ENCODE measurements around the gene RPH3AL.
A peak's percentile ranks its signal among the peaks of the same experiment; 100 is the strongest.
"Not testable (repeated sequence)": the region's sequence is repeated elsewhere in the genome, so short reads cannot be mapped to it uniquely, and the experiment has no call there.

The RPH3AL gene

DNA sequence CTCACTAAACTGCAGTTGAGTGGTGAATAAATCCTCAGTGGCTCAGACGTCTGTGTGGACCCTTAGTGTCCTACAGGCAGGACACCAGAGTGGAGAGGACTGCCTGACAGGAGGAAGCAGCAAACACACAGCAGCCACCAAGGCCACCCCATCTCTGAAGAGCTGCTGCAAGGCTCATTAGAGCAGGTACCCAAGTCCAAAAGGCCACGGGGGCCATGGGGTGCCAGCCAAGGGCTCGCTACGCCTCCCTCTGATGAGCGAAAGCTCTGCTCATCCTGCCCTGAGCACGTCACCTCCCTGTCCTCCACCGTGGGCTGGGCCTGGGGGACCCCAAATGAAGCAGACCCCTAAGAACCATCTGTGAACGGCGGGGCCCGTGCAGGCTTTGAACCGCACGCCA lies 101.1 kb downstream of the RPH3AL start:
- Histone ChIP-seq H3K27me3 (ENCODE audit: low read depth) (no peaks in the 10 kb centered on the region), H3K9me3 (no peaks in the 10 kb centered on the region), H3K4me1 (no peaks in the 10 kb centered on the region), H3K4me3 (no peak overlapping the region), H3K36me3 (replicated peaks) (no peaks in the 10 kb centered on the region)
- DNase-seq (ENCODE audit: low spot score in 2 of 2) = peak in 1 of 2 experiments; percentile 3
- in situ Hi-C loops (cut with MboI; ENCODE audit: low sequenced_read_pairs) = no loop called here

DNA sequence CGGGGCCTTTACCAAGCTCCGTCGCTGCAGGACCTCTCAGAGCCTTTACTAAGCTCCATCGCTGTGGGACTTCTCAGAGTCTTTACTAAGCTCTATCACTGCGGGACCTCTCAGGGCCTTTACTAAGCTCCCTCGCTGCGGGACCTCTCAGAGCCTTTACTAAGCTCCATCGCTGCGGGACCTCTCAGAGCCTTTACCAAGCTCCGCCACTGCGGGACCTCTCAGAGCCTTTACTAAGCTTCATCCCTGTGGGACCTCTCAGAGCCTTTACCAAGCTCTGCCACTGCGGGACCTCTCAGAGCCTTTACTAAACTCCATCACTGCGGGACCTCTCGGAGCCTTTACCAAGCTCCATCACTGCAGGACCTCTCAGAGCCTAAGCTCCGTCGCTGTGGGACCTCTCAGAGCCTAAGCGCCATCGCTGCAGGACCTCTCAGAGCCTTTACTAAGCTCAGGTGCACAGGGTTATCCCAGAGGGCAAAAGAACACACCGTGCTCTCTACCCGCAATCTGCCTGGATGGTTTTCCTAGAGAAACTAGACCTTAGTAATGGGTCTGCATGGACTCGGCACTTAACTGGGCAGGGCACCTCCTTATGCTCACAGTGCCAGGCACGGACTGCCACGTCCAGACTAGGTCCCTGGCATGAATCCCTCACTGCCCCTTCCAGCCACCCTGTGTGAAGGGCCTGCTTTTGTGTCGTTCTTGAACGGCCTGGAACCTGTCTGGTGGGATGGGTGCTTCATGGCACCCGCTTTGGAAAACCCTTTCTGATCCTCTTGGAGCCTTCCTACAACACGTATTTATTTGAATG lies 101.9 kb downstream of the RPH3AL start:
- in situ Hi-C loops (cut with MboI; ENCODE audit: low sequenced_read_pairs) = no loop called here
- no peak for DNase-seq (ENCODE audit: low spot score in 2 of 2)
- no peaks in the 10 kb centered on the region for H3K36me3 ChIP-seq (replicated peaks)
- H3K4me3 ChIP-seq = no peak overlapping the region
- no peaks in the 10 kb centered on the region for H3K9me3 ChIP-seq
- no peaks in the 10 kb centered on the region for H3K4me1 ChIP-seq
- no peaks in the 10 kb centered on the region for H3K27me3 ChIP-seq (ENCODE audit: low read depth)

GRCh38 chr17:249236-249993 lies 103.2 kb downstream of the RPH3AL start:
- in situ Hi-C loops (cut with MboI; ENCODE audit: low sequenced_read_pairs) = no loop called here

GRCh38 chr17:248337-249235 lies 104.0 kb downstream of the RPH3AL start:
- Histone ChIP-seq H3K4me3 (no peak overlapping the region), H3K27me3 (ENCODE audit: low read depth) (no peaks in the 10 kb centered on the region), H3K9me3 (no peaks in the 10 kb centered on the region), H3K36me3 (replicated peaks) (no peaks in the 10 kb centered on the region), H3K4me1 (no peaks in the 10 kb centered on the region)
- DNase-seq (ENCODE audit: low spot score in 2 of 2) = peak in 1 of 2 experiments; percentile 3
- in situ Hi-C loops (cut with MboI; ENCODE audit: low sequenced_read_pairs) = no loop called here

More at GRCh38 chr17:249236-249993, 103.2 kb downstream of the RPH3AL start:
- Histone ChIP-seq H3K36me3 (replicated peaks) (no peaks in the 10 kb centered on the region), H3K27me3 (ENCODE audit: low read depth) (no peaks in the 10 kb centered on the region), H3K4me1 (no peaks in the 10 kb centered on the region), H3K9me3 (no peaks in the 10 kb centered on the region), H3K4me3 (no peak overlapping the region)
- DNase-seq (ENCODE audit: low spot score in 2 of 2) = peak in 1 of 2 experiments; percentile 4

DNA sequence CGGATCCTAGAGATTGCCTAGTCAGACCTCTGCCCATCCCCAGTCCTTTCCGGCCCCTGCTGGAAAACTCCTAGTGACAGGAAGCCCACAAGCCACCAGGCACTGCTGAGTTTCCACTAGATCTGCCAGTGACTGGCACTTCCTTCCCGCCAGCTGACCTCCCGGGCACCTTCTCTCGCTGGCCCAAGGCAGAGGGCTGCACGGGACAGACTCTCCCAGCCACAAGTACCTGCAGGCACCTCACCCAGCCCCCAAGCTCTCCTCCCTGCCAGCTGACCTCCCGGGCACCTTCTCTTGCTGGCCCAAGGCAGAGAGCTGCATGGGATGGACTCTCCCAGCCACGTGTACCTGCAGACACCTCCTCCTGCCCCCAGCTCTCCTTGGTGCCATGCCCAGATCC lies 104.8 kb downstream of the RPH3AL start:
- Histone ChIP-seq H3K9me3 (no peaks in the 10 kb centered on the region), H3K4me1 (no peaks in the 10 kb centered on the region), H3K27me3 (ENCODE audit: low read depth) (no peaks in the 10 kb centered on the region), H3K36me3 (replicated peaks) (no peaks in the 10 kb centered on the region), H3K4me3 (no peak overlapping the region)
- in situ Hi-C loops (cut with MboI; ENCODE audit: low sequenced_read_pairs) = no loop called here
- DNase-seq (ENCODE audit: low spot score in 2 of 2) = no peak

DNA sequence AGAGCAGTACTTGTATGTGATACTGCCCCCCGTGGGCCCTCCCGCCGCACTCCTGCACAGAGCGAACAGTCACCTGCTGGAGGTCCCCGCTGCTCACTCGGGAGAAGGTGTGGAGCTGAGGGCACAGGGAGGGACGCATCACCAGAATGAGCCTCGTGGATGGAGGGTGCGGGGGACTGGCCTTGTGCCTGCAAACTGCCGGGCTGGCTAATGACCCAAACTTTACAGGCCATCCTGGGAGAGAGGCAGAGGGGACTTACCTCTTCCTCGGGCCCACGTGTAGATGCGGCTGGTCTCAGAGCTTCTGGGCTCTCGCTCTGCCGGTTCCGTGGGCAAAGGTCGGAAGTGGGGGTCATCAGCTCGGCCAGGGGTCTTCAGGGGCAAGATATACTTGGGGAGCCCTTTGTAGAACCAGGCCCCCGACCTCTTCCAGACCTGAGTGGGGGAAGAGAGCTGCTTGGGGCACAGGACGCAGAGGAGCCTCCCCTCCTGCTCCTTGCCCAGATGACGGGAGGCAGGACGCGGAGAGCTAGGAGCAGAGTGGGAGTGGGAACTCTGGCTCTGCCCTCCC lies 105.7 kb downstream of the RPH3AL start:
- H3K4me3 ChIP-seq = no peak overlapping the region
- no peaks in the 10 kb centered on the region for H3K27me3 ChIP-seq (ENCODE audit: low read depth)
- in situ Hi-C loops (cut with MboI; ENCODE audit: low sequenced_read_pairs) = no loop called here
- no peaks in the 10 kb centered on the region for H3K9me3 ChIP-seq
- DNase-seq (ENCODE audit: low spot score in 2 of 2) = no peak
- no peaks in the 10 kb centered on the region for H3K36me3 ChIP-seq (replicated peaks)
- no peaks in the 10 kb centered on the region for H3K4me1 ChIP-seq

GRCh38 chr17:246226-246625 lies 106.4 kb downstream of the RPH3AL start:
- no peaks in the 10 kb centered on the region for H3K9me3 ChIP-seq
- in situ Hi-C loops (cut with MboI; ENCODE audit: low sequenced_read_pairs) = no loop called here

DNA sequence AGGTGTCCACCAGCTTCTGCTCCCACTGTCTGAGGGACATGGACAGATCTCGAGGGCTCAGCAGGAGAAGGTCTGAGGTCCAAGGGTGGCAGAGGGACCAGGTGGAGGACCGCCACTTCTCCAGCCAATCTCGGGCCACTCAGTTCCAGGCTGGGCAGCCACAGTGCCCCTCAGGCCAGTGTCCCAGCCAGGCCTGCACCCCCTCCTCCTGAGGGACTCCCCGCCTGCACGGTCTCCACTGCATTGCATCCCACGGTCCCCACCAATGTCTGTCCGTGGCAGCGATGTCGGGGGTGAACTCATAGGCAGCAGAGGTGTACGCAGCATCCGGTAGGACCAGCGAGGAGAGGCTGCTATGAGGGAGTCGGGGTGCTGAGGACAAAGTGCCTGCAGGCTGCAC lies 107.0 kb downstream of the RPH3AL start:
- Histone ChIP-seq H3K9me3 (no peaks in the 10 kb centered on the region), H3K4me1 (no peaks in the 10 kb centered on the region), H3K4me3 (no peak overlapping the region), H3K36me3 (replicated peaks) (no peaks in the 10 kb centered on the region), H3K27me3 (ENCODE audit: low read depth) (no peaks in the 10 kb centered on the region)
- in situ Hi-C loops (cut with MboI; ENCODE audit: low sequenced_read_pairs) = no loop called here
- DNase-seq (ENCODE audit: low spot score in 2 of 2) = no peak

More at GRCh38 chr17:246226-246625, 106.4 kb downstream of the RPH3AL start:
- Histone ChIP-seq H3K36me3 (replicated peaks) (no peaks in the 10 kb centered on the region), H3K4me1 (no peaks in the 10 kb centered on the region), H3K27me3 (ENCODE audit: low read depth) (no peaks in the 10 kb centered on the region), H3K4me3 (no peak overlapping the region)
- DNase-seq (ENCODE audit: low spot score in 2 of 2) = no peak

DNA sequence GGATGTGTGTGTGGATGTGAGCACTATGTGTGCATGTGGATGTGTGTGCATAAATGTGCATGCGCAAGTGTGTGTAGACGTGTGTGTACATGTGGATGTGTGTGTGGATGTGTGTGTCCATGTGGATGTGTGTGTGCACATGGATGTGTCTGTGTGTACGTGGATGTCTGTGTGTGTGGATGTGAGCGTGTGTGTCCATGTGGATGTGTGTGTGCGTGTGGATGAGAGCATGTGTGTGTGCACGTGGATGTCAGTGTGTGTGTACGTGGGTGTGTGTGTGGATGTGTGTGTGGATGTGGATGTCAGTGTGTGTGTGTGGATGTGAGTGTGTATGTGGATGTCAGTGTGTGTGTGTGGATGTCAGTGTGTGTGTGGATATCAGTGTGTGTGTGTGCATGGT lies 107.6 kb downstream of the RPH3AL start:
- Histone ChIP-seq H3K4me1 (no peaks in the 10 kb centered on the region), H3K9me3 (no peaks in the 10 kb centered on the region), H3K27me3 (ENCODE audit: low read depth) (no peaks in the 10 kb centered on the region), H3K36me3 (replicated peaks) (no peaks in the 10 kb centered on the region), H3K4me3 (no peak overlapping the region)
- in situ Hi-C loops (cut with MboI; ENCODE audit: low sequenced_read_pairs) = no loop called here
- DNase-seq (ENCODE audit: low spot score in 2 of 2) = no peak

DNA sequence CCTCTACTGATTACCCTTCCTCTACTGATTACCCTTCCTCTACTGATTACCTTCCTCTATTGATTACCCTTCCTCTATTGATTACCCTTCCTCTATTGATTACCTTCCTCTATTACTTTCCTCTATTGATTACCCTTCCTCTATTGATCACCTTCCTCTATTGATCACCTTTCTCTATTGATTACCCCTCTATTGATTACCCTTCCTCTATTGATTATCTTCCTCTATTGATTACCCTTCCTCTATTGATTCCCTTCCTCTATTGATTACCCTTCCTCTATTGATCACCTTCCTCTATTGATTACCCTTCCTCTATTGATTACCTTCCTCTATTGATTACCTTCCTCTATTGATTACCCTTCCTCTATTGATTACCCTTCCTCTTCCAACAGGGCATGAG lies 108.7 kb downstream of the RPH3AL start:
- in situ Hi-C loops (cut with MboI; ENCODE audit: low sequenced_read_pairs); H3K4me1 ChIP-seq; DNase-seq (ENCODE audit: low spot score in 2 of 2); H3K27me3 ChIP-seq (ENCODE audit: low read depth); H3K36me3 ChIP-seq (replicated peaks); H3K4me3 ChIP-seq; H3K9me3 ChIP-seq: not testable (repeated sequence)

DNA sequence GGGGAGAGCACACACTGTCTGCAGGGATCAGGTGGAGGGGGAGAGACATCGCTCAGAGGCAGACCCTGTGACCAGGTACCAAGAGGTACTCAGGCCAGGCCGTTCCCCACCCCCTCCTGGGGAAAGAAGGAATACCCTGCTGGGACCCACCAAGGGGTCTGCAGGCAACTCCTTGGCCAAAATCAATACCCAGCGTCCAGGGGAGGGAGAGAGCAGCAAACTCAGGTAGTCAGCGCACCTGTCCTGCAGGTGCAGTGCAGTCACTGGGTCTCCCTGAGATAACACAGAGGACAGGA lies 113.7 kb downstream of the RPH3AL start:
- H3K9me3 ChIP-seq = no peaks in the 10 kb centered on the region
- in situ Hi-C loops (cut with MboI; ENCODE audit: low sequenced_read_pairs) = no loop called here
- no peak overlapping the region for H3K4me3 ChIP-seq
- no peak for DNase-seq (ENCODE audit: low spot score in 2 of 2)
- H3K4me1 ChIP-seq = no peaks in the 10 kb centered on the region
- no peaks in the 10 kb centered on the region for H3K27me3 ChIP-seq (ENCODE audit: low read depth)
- no peaks in the 10 kb centered on the region for H3K36me3 ChIP-seq (replicated peaks)

DNA sequence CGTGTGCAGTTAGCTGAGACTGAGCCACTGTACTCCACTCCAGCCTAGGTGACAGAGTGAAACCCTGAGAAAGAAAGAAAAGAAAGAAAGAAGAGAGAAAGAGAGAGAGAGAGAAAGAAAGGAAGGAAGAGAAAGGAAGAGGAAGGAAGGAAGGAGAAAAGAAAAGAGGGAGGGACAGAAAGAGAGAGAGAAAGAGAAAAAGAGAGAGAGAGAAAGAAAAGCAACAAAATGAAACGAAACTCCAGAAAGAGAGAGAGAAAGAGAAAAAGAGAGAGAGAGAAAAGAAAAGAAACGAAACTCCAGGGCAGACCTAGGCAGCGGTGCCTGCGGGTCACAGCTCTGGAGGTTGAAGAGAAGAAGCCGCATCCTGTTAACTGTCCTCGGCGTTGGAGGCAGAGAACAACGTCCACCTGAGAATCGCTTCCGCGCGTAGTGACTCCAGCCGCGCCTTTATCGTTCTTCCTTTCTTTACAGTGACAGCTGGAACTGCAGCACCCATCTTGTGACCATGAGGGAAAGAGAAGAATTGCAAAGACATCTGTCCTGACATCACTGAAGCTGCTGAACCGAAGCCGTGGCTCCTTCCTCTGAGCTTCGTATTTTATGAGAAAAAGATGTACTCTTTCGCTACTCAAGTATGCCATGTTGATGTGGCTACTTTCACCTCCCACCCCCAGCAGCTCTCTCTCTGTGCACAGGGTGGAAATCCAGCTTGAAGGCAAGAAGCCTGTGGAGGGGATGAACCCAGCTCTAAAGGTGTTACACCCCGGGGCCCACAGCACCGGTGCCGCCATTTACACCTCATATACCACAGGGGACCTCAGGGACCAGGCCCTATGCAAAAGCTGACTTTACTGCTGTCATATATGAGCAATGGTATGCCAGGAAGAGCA lies 114.3 kb downstream of the RPH3AL start:
- Histone ChIP-seq H3K4me3 (no peak overlapping the region), H3K9me3 (no peaks in the 10 kb centered on the region), H3K36me3 (replicated peaks) (no peaks in the 10 kb centered on the region), H3K4me1 (no peaks in the 10 kb centered on the region), H3K27me3 (ENCODE audit: low read depth) (no peaks in the 10 kb centered on the region)
- DNase-seq (ENCODE audit: low spot score in 2 of 2) = no peak
- in situ Hi-C loops (cut with MboI; ENCODE audit: low sequenced_read_pairs) = no loop called here
